Uterus (tissue), 2 donors: ENCODE measurements around the gene ATF7IP2.

ENCODE experiments used
- POLR2A ChIP-seq, 2 donors: fragments of 450-650 bp; IDR thresholded peaks; one replicate each; pipeline ENCODE4 v1.6.1; 2016; ENCODE audit warnings: antibody characterized with exemption in 2 of 2, mild to moderate bottlenecking in 1 of 2, moderate library complexity in 1 of 2
- TF ChIP-seq, protein P1 (sequence below), 4 experiments: fragments of 200-600 bp in 2 of 4; fragments of 450-650 bp in 2 of 4; sonication (generic) in 2 of 4; IDR thresholded peaks; one replicate each; pipeline ENCODE4 v1.5.1; 2016 to 2019; ENCODE audit warnings: antibody characterized with exemption in 4 of 4, mild to moderate bottlenecking in 2 of 4, moderate library complexity in 1 of 4

DNA sequence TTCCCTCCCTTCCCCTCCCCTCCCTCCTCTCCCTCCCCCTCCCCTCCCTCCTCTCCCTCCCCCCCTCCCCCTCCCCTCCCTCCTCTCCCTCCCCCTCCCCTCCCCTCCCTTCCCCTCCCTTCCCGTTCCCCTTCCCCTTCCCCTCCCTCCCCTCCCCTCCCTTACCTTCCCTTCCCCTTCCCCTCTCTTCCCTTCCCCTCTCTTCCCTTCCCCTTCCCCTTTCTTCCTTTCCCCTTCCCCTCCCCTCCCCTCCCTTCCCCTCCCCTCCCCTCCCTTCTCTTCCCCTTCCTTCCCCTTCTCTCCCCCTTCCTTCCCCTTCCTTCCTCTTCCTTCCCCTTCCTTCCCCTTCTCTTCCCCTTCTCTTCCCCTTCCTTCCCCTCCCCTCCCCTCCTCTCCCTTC is 133.4 kb downstream of the ATF7IP2 start:
- TF ChIP-seq, protein P1, sequence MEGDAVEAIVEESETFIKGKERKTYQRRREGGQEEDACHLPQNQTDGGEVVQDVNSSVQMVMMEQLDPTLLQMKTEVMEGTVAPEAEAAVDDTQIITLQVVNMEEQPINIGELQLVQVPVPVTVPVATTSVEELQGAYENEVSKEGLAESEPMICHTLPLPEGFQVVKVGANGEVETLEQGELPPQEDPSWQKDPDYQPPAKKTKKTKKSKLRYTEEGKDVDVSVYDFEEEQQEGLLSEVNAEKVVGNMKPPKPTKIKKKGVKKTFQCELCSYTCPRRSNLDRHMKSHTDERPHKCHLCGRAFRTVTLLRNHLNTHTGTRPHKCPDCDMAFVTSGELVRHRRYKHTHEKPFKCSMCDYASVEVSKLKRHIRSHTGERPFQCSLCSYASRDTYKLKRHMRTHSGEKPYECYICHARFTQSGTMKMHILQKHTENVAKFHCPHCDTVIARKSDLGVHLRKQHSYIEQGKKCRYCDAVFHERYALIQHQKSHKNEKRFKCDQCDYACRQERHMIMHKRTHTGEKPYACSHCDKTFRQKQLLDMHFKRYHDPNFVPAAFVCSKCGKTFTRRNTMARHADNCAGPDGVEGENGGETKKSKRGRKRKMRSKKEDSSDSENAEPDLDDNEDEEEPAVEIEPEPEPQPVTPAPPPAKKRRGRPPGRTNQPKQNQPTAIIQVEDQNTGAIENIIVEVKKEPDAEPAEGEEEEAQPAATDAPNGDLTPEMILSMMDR (IDR thresholded peaks at IDR 0.05) = no peak
- no peak for TF ChIP-seq POLR2A (IDR thresholded peaks at IDR 0.05)
